Measurements from ENCODE around the gene WAS. TPM values are rescaled to one million over a fixed set of nuclear protein-coding genes. Genes with fewer than 3 reads are reported as not detected.

Gene WAS
- total and polyA plus RNA-seq, 3 donors from 2014 or later: 2.5 to 5.5 (median 4.7) TPM

GRCh38 chrX:48713847-48714246 lies 30.2 kb downstream of the WAS start:
- no peak overlapping the region for H3K27ac ChIP-seq
- no peak overlapping the region for H3K4me3 ChIP-seq
- H3K36me3 ChIP-seq (ENCODE audit: low read depth, missing control alignments): no peaks in the 10 kb centered on the region
- H3K4me1 ChIP-seq: no peaks in the 10 kb centered on the region
- intact Hi-C loops (cut with DNase I; ENCODE audit: low total_unique reads): no loop called here
- TF ChIP-seq POLR2A (IDR thresholded peaks at IDR 0.05) (no peak), CTCF (IDR thresholded peaks at IDR 0.05) (no peak)
- no peaks in the 10 kb centered on the region for H3K27me3 ChIP-seq
- no peaks in the 10 kb centered on the region for H3K9me3 ChIP-seq
- no peak for DNase-seq
- WGBS, 2 donors: 85 to 94% methylated on average over 2 of the region's 2 CpGs

- Histone ChIP-seq H3K36me3 (ENCODE audit: low read depth, missing control alignments) (no peaks in the 10 kb centered on the region), H3K27ac (no peak overlapping the region), H3K27me3 (no peaks in the 10 kb centered on the region), H3K9me3 (no peaks in the 10 kb centered on the region), H3K4me1 (no peaks in the 10 kb centered on the region), H3K4me3 (no peak overlapping the region)
- 56 to 67% methylated on average over 5 of the region's 5 CpGs for WGBS, 2 donors
- no peak for DNase-seq
- intact Hi-C loops (cut with DNase I; ENCODE audit: low total_unique reads): no loop called here
- TF ChIP-seq POLR2A (IDR thresholded peaks at IDR 0.05) (no peak), CTCF (IDR thresholded peaks at IDR 0.05) (no peak)
These were observed 31.0 kb downstream of the WAS start for GRCh38 chrX:48714573-48714972.

- no peak for DNase-seq
- no peak overlapping the region for H3K4me3 ChIP-seq
- H3K27me3 ChIP-seq: no peaks in the 10 kb centered on the region
- H3K27ac ChIP-seq: no peak overlapping the region
- H3K36me3 ChIP-seq (ENCODE audit: low read depth, missing control alignments): no peaks in the 10 kb centered on the region
- H3K9me3 ChIP-seq: no peaks in the 10 kb centered on the region
- intact Hi-C loops (cut with DNase I; ENCODE audit: low total_unique reads): no loop called here
- 57 to 77% methylated on average over 2 of the region's 2 CpGs for WGBS, 2 donors
- no peaks in the 10 kb centered on the region for H3K4me1 ChIP-seq
- TF ChIP-seq CTCF (IDR thresholded peaks at IDR 0.05) (no peak), POLR2A (IDR thresholded peaks at IDR 0.05) (no peak)
These were observed 31.5 kb downstream of the WAS start for GRCh38 chrX:48715072-48715471.

- Histone ChIP-seq H3K4me3 (no peak overlapping the region), H3K4me1 (no peaks in the 10 kb centered on the region), H3K9me3 (no peaks in the 10 kb centered on the region), H3K27me3 (no peaks in the 10 kb centered on the region), H3K27ac (no peak overlapping the region), H3K36me3 (ENCODE audit: low read depth, missing control alignments) (no peaks in the 10 kb centered on the region)
- DNase-seq: no peak
- TF ChIP-seq POLR2A (IDR thresholded peaks at IDR 0.05) (no peak), CTCF (IDR thresholded peaks at IDR 0.05) (no peak)
- intact Hi-C loops (cut with DNase I; ENCODE audit: low total_unique reads): no loop called here
- WGBS, 2 donors: 80% methylated on average over 2 to 4 of the region's 4 CpGs
These were observed 32.4 kb downstream of the WAS start for GRCh38 chrX:48715876-48716502.

- Histone ChIP-seq H3K4me1 (no peaks in the 10 kb centered on the region), H3K9me3 (no peaks in the 10 kb centered on the region), H3K27me3 (no peaks in the 10 kb centered on the region), H3K36me3 (ENCODE audit: low read depth, missing control alignments) (no peaks in the 10 kb centered on the region), H3K4me3 (no peak overlapping the region), H3K27ac (no peak overlapping the region)
- TF ChIP-seq CTCF (IDR thresholded peaks at IDR 0.05): no peak
- no peak for TF ChIP-seq POLR2A (IDR thresholded peaks at IDR 0.05)
- 71 to 86% methylated on average over 2 of the region's 2 CpGs for WGBS, 2 donors
- DNase-seq: no peak
- intact Hi-C loops (cut with DNase I; ENCODE audit: low total_unique reads): no loop called here
These were observed 36.4 kb downstream of the WAS start for GRCh38 chrX:48719958-48720357.
